K562 (cell line): ENCODE results near the gene BRPF1. TPM values are rescaled to one million over a fixed set of nuclear protein-coding genes. Genes with fewer than 3 reads are reported as not detected.

ENCODE experiments used
- CCNT2 ChIP-seq: IDR thresholded peaks from 2 replicates; pipeline ENCODE4 v1.6.1; 2011; ENCODE audit warnings: borderline replicate concordance, low read depth, mild to moderate bottlenecking, moderate library complexity, mixed read lengths, low read length; ENCODE audit not compliant: insufficient read length; ENCODE audit errors: extremely low read depth
- DEAF1 ChIP-seq: fragments of 450-650 bp; formaldehyde crosslinking; IDR thresholded peaks from 2 replicates; pipeline ENCODE4 v1.4.0; 2020; ENCODE audit warnings: mild to moderate bottlenecking, moderate library complexity
- HCFC1 ChIP-seq: IDR thresholded peaks from 2 replicates; pipeline ENCODE4 v1.6.1; 2012; ENCODE audit warnings: low read depth, low read length, improper control_type of control experiment
- MEF2D ChIP-seq: conservative IDR thresholded peaks from 2 replicates; pipeline ENCODE4 v1.6.1; 2016; ENCODE audit warnings: low read depth, missing genetic modification characterization, missing compliant biosample characterization
- MYNN ChIP-seq, 2 experiments: sonication (generic); formaldehyde crosslinking in 1 of 2; IDR thresholded peaks; 2 replicates each; pipeline versions ENCODE4 v1.5.0 to v1.6.1; 2016 to 2020; ENCODE audit warnings: antibody characterized with exemption in 1 of 2, missing genetic modification reagents in 1 of 2
- NCOR1 ChIP-seq: fragments of 450-650 bp; IDR thresholded peaks from 2 replicates; pipeline ENCODE4 v1.6.1; 2016; ENCODE audit warnings: mild to moderate bottlenecking, moderate library complexity
- PBX2 ChIP-seq, 2 experiments: IDR thresholded peaks in 1 of 2; conservative IDR thresholded peaks in 1 of 2; 2 replicates each; pipeline ENCODE4 v1.6.1; 2016; ENCODE audit warnings: low read depth in 2 of 2, mild to moderate bottlenecking in 1 of 2, missing compliant biosample characterization in 1 of 2, missing genetic modification characterization in 1 of 2, moderate library complexity in 1 of 2
- RBFOX2 ChIP-seq: fragments of 200-400 bp; formaldehyde crosslinking; IDR thresholded peaks from 2 replicates; pipeline ENCODE4 v1.6.1; 2017; ENCODE audit warnings: low read depth, mild to moderate bottlenecking, low read length, moderate library complexity
- SIN3A ChIP-seq, 2 experiments: fragments of 150-350 bp in 1 of 2; IDR thresholded peaks; 2 replicates each; pipeline ENCODE4 v1.6.1; 2011 to 2016; ENCODE audit warnings: borderline replicate concordance in 2 of 2, low read depth in 2 of 2, low read length in 2 of 2, mild to moderate bottlenecking in 2 of 2, moderate library complexity in 2 of 2; ENCODE audit not compliant: control insufficient read depth in 1 of 2
- SLC30A9 ChIP-seq: fragments of 250-450 bp; sonication (Bioruptor Pico); IDR thresholded peaks from 2 replicates; pipeline ENCODE4 v1.8.0; 2022; ENCODE audit warnings: mild to moderate bottlenecking, moderate library complexity
- SMARCC2 ChIP-seq: fragments of 450-650 bp; IDR thresholded peaks from 2 replicates; pipeline ENCODE4 v1.6.1; 2017; ENCODE audit warnings: antibody characterized with exemption, moderate library complexity, mild to moderate bottlenecking, low read depth
- SPI1 ChIP-seq: IDR thresholded peaks from 2 replicates; pipeline ENCODE4 v1.6.1; 2011; ENCODE audit warnings: low read depth, low read length, control low read depth, borderline replicate concordance
- U2AF1 ChIP-seq: fragments of 200-400 bp; formaldehyde crosslinking; optimal IDR thresholded peaks from 2 replicates; pipeline ENCODE3; 2017; ENCODE audit warnings: mild to moderate bottlenecking, low read depth, low read length, moderate library complexity
- ZBTB8A ChIP-seq: fragments of 450-650 bp; IDR thresholded peaks from 2 replicates; pipeline ENCODE4 v1.6.1; 2018; ENCODE audit warnings: mild to moderate bottlenecking, moderate library complexity; ENCODE audit not compliant: partially characterized antibody
- ZNF239 ChIP-seq: fragments of 250-450 bp; sonication (Bioruptor Pico); IDR thresholded peaks from 2 replicates; pipeline ENCODE4 v1.4.0; 2020; ENCODE audit warnings: mild to moderate bottlenecking
- ZNF592 ChIP-seq: fragments of 450-650 bp; IDR thresholded peaks from 2 replicates; pipeline ENCODE4 v1.6.1; 2017; ENCODE audit warnings: antibody characterized with exemption, mild to moderate bottlenecking
- polyA plus RNA-seq, 8 experiments: library from polyadenylated mRNA; depleted of rRNA in 4 of 8; stranded (reverse) in 5 of 8; unstranded in 3 of 8; fragments of >200 nt; fragmentation: Nextera tagmentation in 2 of 8; fragmentation: Illumina TruSeq in 1 of 8; extraction: Ambion mirVana in 2 of 8; extraction: Trizol in 1 of 8; gene quantifications; 2 replicates each; pipeline versions ENCODE4 v1.2.1 to v1.2.3, GENCODE V29; 2011 to 2014; ENCODE audit warnings: inconsistent platforms in 1 of 8, missing spikeins in 1 of 8
- total RNA-seq, 7 experiments: library from RNA; depleted of rRNA in 6 of 7; stranded (reverse); fragments of >200 nt in 6 of 7; fragmentation: Illumina TruSeq in 2 of 7; extraction: Trizol in 2 of 7; gene quantifications; 2 replicates each; pipeline versions ENCODE4 v1.2.1 to v1.2.3, GENCODE V29; 2011 to 2021; ENCODE audit warnings: low replicate concordance in 1 of 7

The BRPF1 gene
- total and polyA plus RNA-seq, 9 of the 15 experiments (the other 6 are each of a cell fraction or from before 2014, with no cell fraction given), result 1.1 to 40.2 (median 23.5) TPM

- TF ChIP-seq ZNF592, result no peak
- no peak for TF ChIP-seq ZBTB8A
- TF ChIP-seq ZNF239 (CRISPR knock-in tag), result peak; percentile 42; the same call in 1 of the 2 replicates
- peak; percentile 45; the same call in 1 of the 2 replicates for TF ChIP-seq DEAF1 (CRISPR knock-in tag)
- 0 out of 2 replicates have a peak, but pooled peaks have one; percentile 33 for TF ChIP-seq MYNN (IDR thresholded peaks at IDR 0.05)
- TF ChIP-seq MYNN (CRISPR knock-in tag; IDR thresholded peaks at IDR 0.05), result no peak
- TF ChIP-seq SPI1, result peak; percentile 89
- TF ChIP-seq SMARCC2, result no peak
- TF ChIP-seq SLC30A9 (CRISPR knock-in tag), result no peak
- peak; percentile 96 for TF ChIP-seq RBFOX2
- 0 out of 2 replicates have a peak, but pooled peaks have one; percentile 48 for TF ChIP-seq NCOR1
- TF ChIP-seq HCFC1, result peak; percentile 68
- peak; percentile 67 for TF ChIP-seq CCNT2
- TF ChIP-seq SIN3A (IDR thresholded peaks at IDR 0.05; ENCODE audit: borderline replicate concordance in 2 of 2, control insufficient read depth in 1 of 2, low read depth in 2 of 2, low read length in 2 of 2), result peak; percentile 76 to 89; a peak in 2 of 4 replicates
- TF ChIP-seq U2AF1, result peak; percentile 12
- 0 out of 2 replicates have a peak, but pooled peaks have one; percentile 38 for TF ChIP-seq MEF2D (tag)
- TF ChIP-seq PBX2 (CRISPR knock-in tag; IDR thresholded peaks at IDR 0.05; ENCODE audit: low read depth), result no peak
- TF ChIP-seq PBX2 (tag; conservative IDR thresholded peaks at IDR 0.05; ENCODE audit: low read depth), result no peak
These were observed 61.0 kb downstream of the BRPF1 start, which contains the start of the genes ARPC4 and TADA3 (continued) for GRCh38 chr3:9792405-9793160.
